Measurements from ENCODE around the gene RACK1. TPM values are rescaled to one million over a fixed set of nuclear protein-coding genes. Genes with fewer than 3 reads are reported as not detected.

RACK1 gene
- polyA plus RNA-seq, 2 of the 4 experiments (the other 2 are of a cell fraction), result 2,590 to 3,139 TPM

DNA sequence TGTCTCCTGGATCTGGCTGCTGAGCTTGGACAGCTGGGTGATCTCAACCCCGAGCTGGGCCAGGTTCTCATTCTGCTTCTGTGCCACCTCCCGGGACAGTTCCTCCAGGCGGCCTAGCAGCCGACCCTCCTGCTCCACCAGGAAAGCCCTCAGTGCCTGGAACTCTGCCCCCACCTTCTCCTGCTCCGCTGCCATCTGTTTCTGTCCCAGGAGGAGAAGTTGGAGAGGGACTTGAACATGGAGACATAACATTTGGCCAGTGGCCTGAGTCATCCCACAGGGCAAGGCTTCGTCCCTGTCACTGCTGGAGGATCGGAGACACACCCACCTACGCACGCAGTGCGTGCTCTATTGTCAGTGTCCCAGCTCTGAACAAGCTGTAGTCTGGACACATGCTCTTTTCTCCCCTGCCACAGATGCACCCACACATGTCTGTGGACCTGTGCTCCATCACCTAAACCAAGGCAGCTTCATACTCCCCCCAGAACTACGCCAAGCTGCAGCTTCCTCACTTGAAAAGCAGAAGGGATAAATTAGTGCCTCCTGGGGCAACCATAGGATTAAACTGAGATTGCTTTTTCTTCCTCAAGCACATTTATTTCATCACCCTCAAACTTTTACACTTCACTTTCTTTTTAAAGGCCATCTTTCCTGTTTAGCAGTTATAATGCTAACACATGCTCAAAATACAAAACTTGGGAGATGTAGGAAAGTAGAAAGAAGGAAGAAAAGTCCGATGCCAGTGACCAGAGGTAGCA is 43.6 kb downstream of the RACK1 start:
- ChIA-PET CTCF (interaction anchor here (0.9 to 1.6 kb wide), 3 partner anchors 9 to 41 kb away, joined by 3 to 4 read pairs (median 4); partner anchors contain the start of gene TRIM41), POLR2A (interaction anchor here (1.0 kb wide), 1 partner anchor 8 kb away, joined by 3 read pairs; no protein-coding TSS in a partner anchor)
- no peak for TF ChIP-seq TP53 (CRISPR knock-in tag; IDR thresholded peaks at IDR 0.05)
- TF ChIP-seq NPAS2 (CRISPR knock-in tag; IDR thresholded peaks at IDR 0.05; ENCODE audit: borderline replicate concordance), result no peak
- TF ChIP-seq, protein P1, sequence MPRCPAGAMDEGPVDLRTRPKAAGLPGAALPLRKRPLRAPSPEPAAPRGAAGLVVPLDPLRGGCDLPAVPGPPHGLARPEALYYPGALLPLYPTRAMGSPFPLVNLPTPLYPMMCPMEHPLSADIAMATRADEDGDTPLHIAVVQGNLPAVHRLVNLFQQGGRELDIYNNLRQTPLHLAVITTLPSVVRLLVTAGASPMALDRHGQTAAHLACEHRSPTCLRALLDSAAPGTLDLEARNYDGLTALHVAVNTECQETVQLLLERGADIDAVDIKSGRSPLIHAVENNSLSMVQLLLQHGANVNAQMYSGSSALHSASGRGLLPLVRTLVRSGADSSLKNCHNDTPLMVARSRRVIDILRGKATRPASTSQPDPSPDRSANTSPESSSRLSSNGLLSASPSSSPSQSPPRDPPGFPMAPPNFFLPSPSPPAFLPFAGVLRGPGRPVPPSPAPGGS (IDR thresholded peaks at IDR 0.05), result no peak
- TF ChIP-seq HOXB5 (CRISPR knock-in tag; IDR thresholded peaks at IDR 0.05), result no peak
- TF ChIP-seq, protein P2, sequence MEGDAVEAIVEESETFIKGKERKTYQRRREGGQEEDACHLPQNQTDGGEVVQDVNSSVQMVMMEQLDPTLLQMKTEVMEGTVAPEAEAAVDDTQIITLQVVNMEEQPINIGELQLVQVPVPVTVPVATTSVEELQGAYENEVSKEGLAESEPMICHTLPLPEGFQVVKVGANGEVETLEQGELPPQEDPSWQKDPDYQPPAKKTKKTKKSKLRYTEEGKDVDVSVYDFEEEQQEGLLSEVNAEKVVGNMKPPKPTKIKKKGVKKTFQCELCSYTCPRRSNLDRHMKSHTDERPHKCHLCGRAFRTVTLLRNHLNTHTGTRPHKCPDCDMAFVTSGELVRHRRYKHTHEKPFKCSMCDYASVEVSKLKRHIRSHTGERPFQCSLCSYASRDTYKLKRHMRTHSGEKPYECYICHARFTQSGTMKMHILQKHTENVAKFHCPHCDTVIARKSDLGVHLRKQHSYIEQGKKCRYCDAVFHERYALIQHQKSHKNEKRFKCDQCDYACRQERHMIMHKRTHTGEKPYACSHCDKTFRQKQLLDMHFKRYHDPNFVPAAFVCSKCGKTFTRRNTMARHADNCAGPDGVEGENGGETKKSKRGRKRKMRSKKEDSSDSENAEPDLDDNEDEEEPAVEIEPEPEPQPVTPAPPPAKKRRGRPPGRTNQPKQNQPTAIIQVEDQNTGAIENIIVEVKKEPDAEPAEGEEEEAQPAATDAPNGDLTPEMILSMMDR (IDR thresholded peaks at IDR 0.05), result no peak
- no peak for TF ChIP-seq JUN (IDR thresholded peaks at IDR 0.05)
- TF ChIP-seq, protein P3, sequence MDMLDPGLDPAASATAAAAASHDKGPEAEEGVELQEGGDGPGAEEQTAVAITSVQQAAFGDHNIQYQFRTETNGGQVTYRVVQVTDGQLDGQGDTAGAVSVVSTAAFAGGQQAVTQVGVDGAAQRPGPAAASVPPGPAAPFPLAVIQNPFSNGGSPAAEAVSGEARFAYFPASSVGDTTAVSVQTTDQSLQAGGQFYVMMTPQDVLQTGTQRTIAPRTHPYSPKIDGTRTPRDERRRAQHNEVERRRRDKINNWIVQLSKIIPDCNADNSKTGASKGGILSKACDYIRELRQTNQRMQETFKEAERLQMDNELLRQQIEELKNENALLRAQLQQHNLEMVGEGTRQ (IDR thresholded peaks at IDR 0.05), result no peak
- TF ChIP-seq POLR2AphosphoS2 (conservative IDR thresholded peaks at IDR 0.05; ENCODE audit: low read length), result no peak
- no peak for TF ChIP-seq RARB (CRISPR knock-in tag; IDR thresholded peaks at IDR 0.05)
- TF ChIP-seq, protein P4, sequence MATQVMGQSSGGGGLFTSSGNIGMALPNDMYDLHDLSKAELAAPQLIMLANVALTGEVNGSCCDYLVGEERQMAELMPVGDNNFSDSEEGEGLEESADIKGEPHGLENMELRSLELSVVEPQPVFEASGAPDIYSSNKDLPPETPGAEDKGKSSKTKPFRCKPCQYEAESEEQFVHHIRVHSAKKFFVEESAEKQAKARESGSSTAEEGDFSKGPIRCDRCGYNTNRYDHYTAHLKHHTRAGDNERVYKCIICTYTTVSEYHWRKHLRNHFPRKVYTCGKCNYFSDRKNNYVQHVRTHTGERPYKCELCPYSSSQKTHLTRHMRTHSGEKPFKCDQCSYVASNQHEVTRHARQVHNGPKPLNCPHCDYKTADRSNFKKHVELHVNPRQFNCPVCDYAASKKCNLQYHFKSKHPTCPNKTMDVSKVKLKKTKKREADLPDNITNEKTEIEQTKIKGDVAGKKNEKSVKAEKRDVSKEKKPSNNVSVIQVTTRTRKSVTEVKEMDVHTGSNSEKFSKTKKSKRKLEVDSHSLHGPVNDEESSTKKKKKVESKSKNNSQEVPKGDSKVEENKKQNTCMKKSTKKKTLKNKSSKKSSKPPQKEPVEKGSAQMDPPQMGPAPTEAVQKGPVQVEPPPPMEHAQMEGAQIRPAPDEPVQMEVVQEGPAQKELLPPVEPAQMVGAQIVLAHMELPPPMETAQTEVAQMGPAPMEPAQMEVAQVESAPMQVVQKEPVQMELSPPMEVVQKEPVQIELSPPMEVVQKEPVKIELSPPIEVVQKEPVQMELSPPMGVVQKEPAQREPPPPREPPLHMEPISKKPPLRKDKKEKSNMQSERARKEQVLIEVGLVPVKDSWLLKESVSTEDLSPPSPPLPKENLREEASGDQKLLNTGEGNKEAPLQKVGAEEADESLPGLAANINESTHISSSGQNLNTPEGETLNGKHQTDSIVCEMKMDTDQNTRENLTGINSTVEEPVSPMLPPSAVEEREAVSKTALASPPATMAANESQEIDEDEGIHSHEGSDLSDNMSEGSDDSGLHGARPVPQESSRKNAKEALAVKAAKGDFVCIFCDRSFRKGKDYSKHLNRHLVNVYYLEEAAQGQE (IDR thresholded peaks at IDR 0.05), result no peak
- TF ChIP-seq RAD21 (conservative IDR thresholded peaks at IDR 0.05 in 1 of 2, IDR thresholded peaks at IDR 0.05 in 1 of 2), result no peak
- TF ChIP-seq SREBF2 (IDR thresholded peaks at IDR 0.05), result no peak
- no peak for TF ChIP-seq EHMT2 (IDR thresholded peaks at IDR 0.05; ENCODE audit: low read depth)
- TF ChIP-seq NR3C1 (IDR thresholded peaks at IDR 0.05), result no peak
- TF ChIP-seq ZSCAN20 (CRISPR knock-in tag; IDR thresholded peaks at IDR 0.05), result no peak
- no peak for TF ChIP-seq FOXS1 (CRISPR knock-in tag; IDR thresholded peaks at IDR 0.05)
- TF ChIP-seq HEYL (CRISPR knock-in tag; IDR thresholded peaks at IDR 0.05), result no peak
- TF ChIP-seq CHD2 (IDR thresholded peaks at IDR 0.05; ENCODE audit: low read length, partially characterized antibody), result no peak
- no peak for TF ChIP-seq NFE2L2 (conservative IDR thresholded peaks at IDR 0.05; ENCODE audit: low read length)
- no peak for TF ChIP-seq EP300 (IDR thresholded peaks at IDR 0.05)
- H3K4me1 ChIP-seq, result peaks cover 15% of the 10 kb centered on the region; the same call in 2 of the 3 replicates
- no peak for FAIRE-seq
- H3K9me3 ChIP-seq, result no peaks in the 10 kb centered on the region
- no peak for DNase-seq (ENCODE audit: low read depth in 1 of 2, low spot score in 1 of 2)
- H3K4me2 ChIP-seq, result no peak overlapping the region
- no peak for ATAC-seq
- H3K4me3 ChIP-seq, result no peak overlapping the region
- H3K27ac ChIP-seq, result no peak overlapping the region
- WGBS (ENCODE audit: missing lambda C conversion rate), result 87% methylated on average over 12 of the region's 12 CpGs

Measured in A549 (cell line).